ENCODE results near the gene TSHZ2.

The TSHZ2 gene

GRCh38 chr20:53001498-53002301 is 29.5 kb downstream of the TSHZ2 start:
- H3K4me3 ChIP-seq (replicated peaks; ENCODE audit: low read depth, low read length): peak overlapping the region; percentile 28
- peak; percentile 54 for DNase-seq (ENCODE audit: extremely low read depth, insufficient read length)
- no peak for TF ChIP-seq CTCF (IDR thresholded peaks at IDR 0.05; ENCODE audit: insufficient read depth, low read length, poor library complexity, severe bottlenecking)
- no peaks in the 10 kb centered on the region for H3K36me3 ChIP-seq (ENCODE audit: control insufficient read depth, insufficient read depth, low read length)
- H3K27me3 ChIP-seq (replicated peaks; ENCODE audit: control insufficient read depth, insufficient read depth, low read length): no peaks in the 10 kb centered on the region

GRCh38 chr20:53002786-53003185 is 30.6 kb downstream of the TSHZ2 start:
- H3K27me3 ChIP-seq (replicated peaks; ENCODE audit: control insufficient read depth, insufficient read depth, low read length): no peaks in the 10 kb centered on the region
- no peak overlapping the region for H3K4me3 ChIP-seq (replicated peaks; ENCODE audit: low read depth, low read length)
- no peak for DNase-seq (ENCODE audit: extremely low read depth, insufficient read length)
- TF ChIP-seq CTCF (IDR thresholded peaks at IDR 0.05; ENCODE audit: insufficient read depth, low read length, poor library complexity, severe bottlenecking): no peak
- no peaks in the 10 kb centered on the region for H3K36me3 ChIP-seq (ENCODE audit: control insufficient read depth, insufficient read depth, low read length)

- TF ChIP-seq CTCF (IDR thresholded peaks at IDR 0.05; ENCODE audit: insufficient read depth, low read length, poor library complexity, severe bottlenecking): no peak
- Histone ChIP-seq H3K4me3 (replicated peaks; ENCODE audit: low read depth, low read length) (no peak overlapping the region), H3K27me3 (replicated peaks; ENCODE audit: control insufficient read depth, insufficient read depth, low read length) (no peaks in the 10 kb centered on the region), H3K36me3 (ENCODE audit: control insufficient read depth, insufficient read depth, low read length) (no peaks in the 10 kb centered on the region)
- no peak for DNase-seq (ENCODE audit: extremely low read depth, insufficient read length)
Measured at GRCh38 chr20:53003420-53004154, 31.4 kb downstream of the TSHZ2 start.

- no peaks in the 10 kb centered on the region for H3K36me3 ChIP-seq (ENCODE audit: control insufficient read depth, insufficient read depth, low read length)
- no peak for TF ChIP-seq CTCF (IDR thresholded peaks at IDR 0.05; ENCODE audit: insufficient read depth, low read length, poor library complexity, severe bottlenecking)
- H3K4me3 ChIP-seq (replicated peaks; ENCODE audit: low read depth, low read length): no peak overlapping the region
- H3K27me3 ChIP-seq (replicated peaks; ENCODE audit: control insufficient read depth, insufficient read depth, low read length): no peaks in the 10 kb centered on the region
- DNase-seq (ENCODE audit: extremely low read depth, insufficient read length): no peak
Measured at GRCh38 chr20:53004267-53004813, 32.2 kb downstream of the TSHZ2 start.

GRCh38 chr20:53009979-53010735 is 38.0 kb downstream of the TSHZ2 start:
- no peaks in the 10 kb centered on the region for H3K27me3 ChIP-seq (replicated peaks; ENCODE audit: control insufficient read depth, insufficient read depth, low read length)
- no peak overlapping the region for H3K4me3 ChIP-seq (replicated peaks; ENCODE audit: low read depth, low read length)
- no peak for DNase-seq (ENCODE audit: extremely low read depth, insufficient read length)
- no peak for TF ChIP-seq CTCF (IDR thresholded peaks at IDR 0.05; ENCODE audit: insufficient read depth, low read length, poor library complexity, severe bottlenecking)
- no peaks in the 10 kb centered on the region for H3K36me3 ChIP-seq (ENCODE audit: control insufficient read depth, insufficient read depth, low read length)
